HepG2 (cell line): ENCODE measurements around the gene ZNF507. TPM values are rescaled to one million over a fixed set of nuclear protein-coding genes. Genes with fewer than 3 reads are reported as not detected.

Experiments
- ATF6 ChIP-seq: sonication (generic); formaldehyde crosslinking; conservative IDR thresholded peaks from 2 replicates; pipeline ENCODE4 v1.4.0; 2020; ENCODE audit warnings: missing genetic modification reagents
- FOSL2 ChIP-seq: sonication (generic); formaldehyde crosslinking; IDR thresholded peaks from 2 replicates; pipeline ENCODE4 v1.4.0; 2020; ENCODE audit warnings: missing genetic modification reagents
- FOXO1 ChIP-seq: sonication (generic); formaldehyde crosslinking; IDR thresholded peaks from 2 replicates; pipeline ENCODE4 v1.4.0; 2020; ENCODE audit warnings: missing genetic modification reagents
- FOXP1 ChIP-seq, 2 experiments: fragments of 450-650 bp in 1 of 2; IDR thresholded peaks; 2 replicates each; pipeline ENCODE4 v1.6.1; 2017 to 2018; ENCODE audit warnings: antibody characterized with exemption in 1 of 2
- KLF15 ChIP-seq: sonication (generic); formaldehyde crosslinking; IDR thresholded peaks from 2 replicates; pipeline ENCODE4 v1.8.1; 2023; ENCODE audit warnings: borderline replicate concordance, mild to moderate bottlenecking, inconsistent platforms, missing genetic modification reagents, mixed read lengths
- MBD4 ChIP-seq: IDR thresholded peaks from 2 replicates; pipeline ENCODE4 v1.6.1; 2012; ENCODE audit warnings: low read length, inconsistent platforms, borderline replicate concordance
- MXD1 ChIP-seq: sonication (generic); formaldehyde crosslinking; IDR thresholded peaks from 2 replicates; pipeline ENCODE4 v1.4.0; 2020; ENCODE audit warnings: mild to moderate bottlenecking, missing genetic modification reagents
- NR2F1 ChIP-seq, 2 experiments: fragments of 450-650 bp in 1 of 2; formaldehyde crosslinking in 1 of 2; IDR thresholded peaks; 2 replicates each; pipeline versions ENCODE4 v1.5.0 to v1.6.1; 2016 to 2020; ENCODE audit warnings: mild to moderate bottlenecking in 1 of 2, missing compliant biosample characterization in 1 of 2, missing genetic modification reagents in 1 of 2, moderate library complexity in 1 of 2
- SATB2 ChIP-seq: sonication (generic); formaldehyde crosslinking; IDR thresholded peaks from 2 replicates; pipeline ENCODE4 v1.5.0; 2020; ENCODE audit warnings: missing genetic modification reagents
- THAP8 ChIP-seq: sonication (generic); formaldehyde crosslinking; IDR thresholded peaks from 2 replicates; pipeline ENCODE4 v1.5.1; 2020; ENCODE audit warnings: missing genetic modification reagents, mild to moderate bottlenecking, borderline replicate concordance
- THAP9 ChIP-seq: sonication (generic); formaldehyde crosslinking; IDR thresholded peaks from 2 replicates; pipeline ENCODE4; 2020; ENCODE audit warnings: missing genetic modification reagents, mild to moderate bottlenecking, borderline replicate concordance
- ZFP82 ChIP-seq: sonication (generic); formaldehyde crosslinking; IDR thresholded peaks from 2 replicates; pipeline ENCODE4 v1.5.1; 2020; ENCODE audit warnings: mild to moderate bottlenecking, missing genetic modification reagents, borderline replicate concordance
- ZMAT3 ChIP-seq: sonication (generic); formaldehyde crosslinking; conservative IDR thresholded peaks from 2 replicates; pipeline ENCODE4 v1.7.0; 2021; ENCODE audit warnings: missing genetic modification reagents
- ZNF281 ChIP-seq: sonication (generic); formaldehyde crosslinking; IDR thresholded peaks from 2 replicates; pipeline ENCODE4 v1.4.0; 2020; ENCODE audit warnings: missing genetic modification reagents, borderline replicate concordance
- ZNF3 ChIP-seq: IDR thresholded peaks from 2 replicates; pipeline ENCODE4 v1.7.0; 2017; ENCODE audit warnings: inconsistent platforms
- ZNF552 ChIP-seq: sonication (generic); formaldehyde crosslinking; IDR thresholded peaks from 2 replicates; pipeline ENCODE4 v1.9.0; 2022; ENCODE audit warnings: missing genetic modification reagents, mild to moderate bottlenecking, borderline replicate concordance
- ZNF772 ChIP-seq: sonication (generic); formaldehyde crosslinking; IDR thresholded peaks from 2 replicates; pipeline ENCODE4 v1.5.0; 2020; ENCODE audit warnings: mild to moderate bottlenecking, missing genetic modification reagents
- ZNF781 ChIP-seq: sonication (generic); formaldehyde crosslinking; IDR thresholded peaks from 2 replicates; pipeline ENCODE4 v1.5.1; 2020; ENCODE audit warnings: borderline replicate concordance, mild to moderate bottlenecking, missing genetic modification reagents; ENCODE audit errors: not compliant biosample characterization
- polyA plus RNA-seq, 8 experiments: library from polyadenylated mRNA; depleted of rRNA in 3 of 8; stranded (reverse) in 7 of 8; unstranded in 1 of 8; fragments of >200 nt; fragmentation: Illumina TruSeq in 4 of 8; extraction: Trizol in 4 of 8; gene quantifications; 2 replicates each; pipeline versions ENCODE4 v1.2.1 to v1.2.3, GENCODE V29; 2011 to 2016; ENCODE audit warnings: low read depth in 4 of 8, missing spikeins in 1 of 8, mixed read lengths in 1 of 8; ENCODE audit not compliant: insufficient read depth in 1 of 8
- total RNA-seq, 5 experiments: library from RNA; depleted of rRNA; stranded (reverse); fragments of >200 nt; fragmentation: Illumina TruSeq; extraction: Trizol; gene quantifications; 2 replicates each; pipeline ENCODE4 v1.2.3, GENCODE V29; 2016; ENCODE audit warnings: low read depth in 1 of 5

The ZNF507 gene
- total and polyA plus RNA-seq, 2 of the 13 experiments (the other 11 are each of a cell fraction or from before 2014, with no cell fraction given), result 7.3 to 10.9 TPM

GRCh38 chr19:32405431-32406160 is 60.2 kb downstream of the ZNF507 start, which contains the start of gene DPY19L3 (continued):
- TF ChIP-seq ATF6 (no peak), MBD4 (no peak), ZNF781 (CRISPR knock-in tag) (no peak), NR2F1 (CRISPR knock-in tag; IDR thresholded peaks at IDR 0.05) (no peak), ZNF772 (0 out of 2 replicates have a peak, but pooled peaks have one; percentile 19), ZNF281 (peak; percentile 10; the same call in 1 of the 2 replicates), THAP8 (no peak), THAP9 (CRISPR knock-in tag) (peak; percentile 60; the same call in 1 of the 2 replicates), FOXP1 (IDR thresholded peaks at IDR 0.05) (no peak), FOXP1 (CRISPR knock-in tag; IDR thresholded peaks at IDR 0.05) (no peak), ZMAT3 (CRISPR knock-in tag) (no peak), ZNF3 (CRISPR knock-in tag) (no peak), SATB2 (CRISPR knock-in tag) (no peak), ZNF552 (no peak), ZFP82 (peak; percentile 70), FOXO1 (CRISPR knock-in tag) (peak; percentile 54), MXD1 (CRISPR knock-in tag) (peak; percentile 68), KLF15 (CRISPR knock-in tag) (no peak; the same call in 1 of the 2 replicates), FOSL2 (CRISPR knock-in tag) (peak; percentile 47)
